Stimulated activated CD4-positive, alpha-beta T cell treated with anti-CD3 and anti-CD28 coated beads, TNF-alpha, amount 100 ng/mL, for 48 hours (primary cell): ENCODE data around the gene DNAJC4.
A peak's percentile ranks its signal among the peaks of the same experiment; 100 is the strongest.

Source experiments
- DNase-seq, 3 donors: peaks; one replicate each; pipeline ENCODE4 v3.0.0-alpha.2; 2020; ENCODE audit warnings: low read depth in 3 of 3

The DNAJC4 gene

GRCh38 chr11:64230171-64230984, at the start of gene DNAJC4:
TSS of gene DNAJC4 (plus strand) at chr11:64230548. CDS start at chr11:64230855, 307 bp downstream.
- peak; percentile 74 to 90 (median 76) for DNase-seq

DNA sequence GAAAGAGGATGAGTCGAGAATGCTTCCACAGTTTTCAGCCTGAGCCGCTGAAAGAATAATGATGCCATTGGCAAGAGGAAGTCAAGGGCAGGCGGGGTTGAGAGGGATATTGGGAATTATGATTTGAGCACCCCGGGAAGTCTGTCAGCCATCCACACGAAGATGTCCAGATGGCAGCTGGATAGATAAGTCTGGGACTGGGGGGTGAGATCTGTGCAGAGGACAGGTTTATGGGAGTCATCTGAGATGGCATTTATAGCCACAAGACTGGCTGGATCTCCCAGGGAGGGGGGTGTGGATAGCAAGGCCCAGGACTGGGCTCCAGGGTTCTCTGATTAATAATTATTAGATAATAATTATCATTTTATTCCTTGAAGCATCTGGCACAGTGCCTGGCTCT, 49.5 kb upstream of the DNAJC4 start:
- no peak for DNase-seq

DNA sequence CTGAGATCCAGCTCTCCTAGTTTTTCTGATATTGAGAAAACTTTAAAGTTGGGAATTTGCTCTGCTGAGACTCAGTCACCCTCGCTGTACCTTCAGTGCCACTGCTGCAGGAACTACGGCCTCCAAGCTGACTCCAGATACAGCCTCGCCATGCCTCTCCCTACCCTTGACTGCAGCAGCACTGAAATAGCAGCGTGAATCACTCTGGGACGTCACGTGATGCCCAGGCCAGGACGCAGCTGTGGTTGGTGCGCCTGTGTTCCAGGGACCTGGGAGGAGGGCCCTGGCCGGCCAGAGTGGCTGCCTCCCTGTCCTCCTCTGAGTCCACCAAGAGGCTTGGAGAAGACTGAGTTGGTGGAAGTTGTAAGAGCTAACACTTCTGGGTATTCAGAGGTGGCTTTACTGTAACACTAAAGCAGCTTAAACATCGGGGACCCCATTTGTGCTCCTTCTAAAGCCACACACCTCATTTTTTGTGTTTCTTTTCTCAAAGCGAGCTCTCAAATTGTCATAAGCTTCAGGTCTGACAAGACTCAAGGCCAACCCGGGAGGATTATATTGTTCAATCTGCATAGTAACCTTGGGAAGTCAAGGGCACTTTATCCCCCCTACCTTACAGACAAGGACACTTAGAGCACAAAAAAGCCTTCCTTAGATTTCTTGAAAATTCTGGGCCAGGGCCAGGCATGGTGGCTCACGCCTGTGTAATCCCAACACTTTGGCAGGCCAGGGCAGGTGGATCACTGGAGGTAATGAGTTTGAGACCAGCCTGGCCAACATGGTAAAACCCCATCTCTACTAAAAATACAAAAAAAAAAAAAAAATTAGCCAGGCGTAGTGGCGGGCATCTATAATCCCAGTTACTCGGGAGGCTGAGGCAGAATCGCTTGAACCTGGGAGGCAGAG, 48.6 kb upstream of the DNAJC4 start:
- peak in 2 of 3 donors; percentile 18 to 37 for DNase-seq

DNA sequence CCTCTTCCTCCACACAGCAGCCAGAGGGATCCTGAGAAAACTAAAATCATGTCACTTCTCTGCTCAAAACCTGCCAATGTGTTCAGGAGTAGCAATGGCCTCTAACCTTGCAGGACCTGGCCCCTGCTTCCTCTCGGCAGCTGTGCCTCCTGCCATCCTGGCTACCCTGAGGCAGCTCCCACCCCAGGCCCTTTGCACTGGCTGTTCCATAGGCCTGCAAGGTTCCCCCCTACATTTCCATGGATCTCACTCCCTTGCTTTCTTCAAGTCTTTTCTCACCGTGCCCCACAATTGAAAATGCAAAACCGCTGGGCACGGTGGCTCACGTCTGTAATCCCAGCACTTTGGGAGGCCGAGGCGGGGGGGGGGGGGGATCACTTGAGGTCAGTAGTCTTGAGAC, 46.5 kb upstream of the DNAJC4 start:
- DNase-seq: no peak

GRCh38 chr11:64185175-64185692, 45.1 kb upstream of the DNAJC4 start:
- DNase-seq: peak in 1 of 3 donors; percentile 18

GRCh38 chr11:64185693-64186491, 44.5 kb upstream of the DNAJC4 start, which contains the start of gene STIP1:
TSS of gene STIP1 (plus strand) at chr11:64186171. CDS start at chr11:64186262, 91 bp downstream.
- DNase-seq: peak; percentile 93 to 99 (median 97)

GRCh38 chr11:64186492-64187165, 43.7 kb upstream of the DNAJC4 start:
- no peak for DNase-seq

DNA sequence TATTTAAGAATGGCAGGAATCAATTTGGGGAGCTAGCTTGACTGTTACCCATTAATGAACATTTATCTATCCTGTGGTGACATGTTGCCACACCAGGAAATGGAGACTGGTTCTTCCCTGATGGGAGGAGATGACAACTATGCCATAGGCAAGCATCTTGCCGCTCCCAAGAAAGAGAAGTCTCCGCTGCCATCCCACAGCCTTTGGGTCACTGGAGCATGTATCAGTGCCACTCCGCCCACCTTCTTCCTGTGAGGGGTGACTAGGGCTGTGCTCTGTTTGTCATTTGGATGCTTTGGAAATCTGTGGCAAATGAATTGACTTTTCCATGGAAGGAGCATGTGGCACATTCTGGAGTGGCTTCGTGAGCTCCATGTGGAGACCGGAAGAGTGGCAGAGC, 37.9 kb upstream of the DNAJC4 start:
- DNase-seq: no peak

DNA sequence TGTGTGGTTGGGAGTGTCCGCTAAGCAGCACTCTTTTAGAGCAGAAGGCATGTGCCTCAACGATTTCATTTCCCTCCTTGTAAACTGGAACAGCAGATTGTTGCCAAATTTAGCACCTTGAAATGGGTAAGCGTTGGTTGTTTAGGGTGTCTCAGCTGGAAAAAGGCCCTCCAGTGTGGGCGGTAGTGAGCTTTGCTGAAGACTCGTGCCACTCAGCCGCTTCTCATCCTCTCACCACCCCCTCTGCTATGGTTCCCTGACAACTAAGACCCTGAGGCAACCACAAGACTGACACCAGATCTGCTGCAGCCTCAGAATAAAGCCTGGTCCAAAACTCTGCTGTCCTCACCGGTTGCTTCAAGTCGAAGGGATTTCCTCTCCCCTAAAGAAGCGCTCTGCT, 33.7 kb upstream of the DNAJC4 start:
- DNase-seq: no peak

- no peak for DNase-seq
Measured at GRCh38 chr11:64198511-64198910, 31.8 kb upstream of the DNAJC4 start.

GRCh38 chr11:64201543-64201942, 28.8 kb upstream of the DNAJC4 start:
- no peak for DNase-seq

- no peak for DNase-seq
Measured at GRCh38 chr11:64202992-64203391, 27.4 kb upstream of the DNAJC4 start.

DNA sequence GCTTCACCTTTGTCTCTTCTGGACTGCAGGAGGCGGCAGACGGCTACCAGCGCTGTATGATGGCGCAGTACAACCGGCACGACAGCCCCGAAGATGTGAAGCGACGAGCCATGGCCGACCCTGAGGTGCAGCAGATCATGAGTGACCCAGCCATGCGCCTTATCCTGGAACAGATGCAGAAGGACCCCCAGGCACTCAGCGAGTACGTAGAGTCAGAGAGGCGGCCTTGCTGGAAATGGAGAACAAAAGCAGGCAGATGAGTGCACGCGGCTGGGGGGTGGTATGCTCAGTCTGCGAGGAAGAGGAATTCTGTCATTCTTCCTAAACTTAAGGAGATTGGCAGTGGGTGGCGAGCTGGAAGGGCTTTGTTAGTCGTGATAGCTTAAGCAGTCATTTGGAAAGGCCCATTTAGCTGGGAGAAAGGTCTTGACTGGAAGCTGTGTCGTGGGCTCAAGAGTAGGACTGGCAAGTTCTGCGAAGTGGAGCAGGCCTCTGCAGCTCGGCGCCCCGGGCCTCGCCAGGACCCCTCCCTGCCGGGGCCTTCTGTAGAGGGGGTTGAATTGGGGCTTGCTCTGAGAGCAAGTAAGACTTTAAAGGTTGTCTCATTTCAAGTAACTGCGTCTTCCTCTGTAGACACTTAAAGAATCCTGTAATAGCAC, 26.8 kb upstream of the DNAJC4 start:
- DNase-seq: no peak

GRCh38 chr11:64204080-64204440, 26.3 kb upstream of the DNAJC4 start:
- DNase-seq: no peak

GRCh38 chr11:64204464-64204989, 25.8 kb upstream of the DNAJC4 start:
- DNase-seq: no peak

- DNase-seq: peak in 2 of 3 donors; percentile 67 to 70
Measured at GRCh38 chr11:64206457-64207255, 23.7 kb upstream of the DNAJC4 start, which contains the start of gene FERMT3. TSS of gene FERMT3 (plus strand) at chr11:64206721. CDS start at chr11:64207365, 644 bp downstream.

- DNase-seq: peak in 2 of 3 donors; percentile 77 to 79
Measured at GRCh38 chr11:64207256-64208085, 22.9 kb upstream of the DNAJC4 start.

- DNase-seq: no peak
Measured at GRCh38 chr11:64208086-64208795, 22.1 kb upstream of the DNAJC4 start.
